Globus pallidus (tissue), 1 donor: ENCODE data around the gene DOCK3.
"Not testable (repeated sequence)": the region's sequence is repeated elsewhere in the genome, so short reads cannot be mapped to it uniquely, and the experiment has no call there.

ENCODE experiments used
- DNase-seq: peaks from one replicate; pipeline ENCODE4 v3.0.0-alpha.2; 2015; ENCODE audit warnings: low spot score

Gene DOCK3

GRCh38 chr3:51102396-51102795 lies 427.7 kb downstream of the DOCK3 start:
- DNase-seq, result no peak

DNA sequence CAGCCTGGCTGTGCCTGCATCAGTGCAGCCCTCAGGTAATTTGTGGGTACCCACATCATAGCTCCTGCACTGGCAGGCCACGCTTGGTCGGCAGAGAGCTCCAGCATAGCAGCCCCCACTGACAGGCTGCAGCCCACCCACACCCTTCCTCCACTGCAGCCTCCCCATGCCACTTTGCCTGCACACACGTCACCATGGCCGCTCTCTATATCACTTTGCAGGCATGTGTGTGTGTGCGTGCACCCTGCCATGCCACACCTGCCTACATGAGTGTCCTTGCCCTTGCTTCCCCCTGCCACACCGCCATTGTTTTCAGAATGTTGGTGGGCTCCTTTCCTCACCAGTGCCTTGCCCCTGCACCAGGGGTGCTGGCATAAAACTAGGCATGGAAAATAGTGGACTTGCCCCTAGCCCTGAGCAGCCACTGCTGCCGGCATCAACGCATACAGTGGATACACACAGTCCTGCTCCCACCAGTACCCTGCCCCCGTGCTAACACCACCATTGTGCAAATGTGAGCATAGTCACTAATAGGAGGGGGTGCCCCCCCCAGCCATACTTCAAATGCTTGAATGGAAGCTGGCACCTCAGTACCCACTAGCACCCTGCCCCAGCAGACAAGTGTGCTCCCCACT lies 431.6 kb downstream of the DOCK3 start:
- DNase-seq, result no peak

GRCh38 chr3:51110586-51110985 lies 435.9 kb downstream of the DOCK3 start:
- DNase-seq, result no peak

- no peak for DNase-seq
Measured at GRCh38 chr3:51122944-51123343, 448.2 kb downstream of the DOCK3 start.

DNA sequence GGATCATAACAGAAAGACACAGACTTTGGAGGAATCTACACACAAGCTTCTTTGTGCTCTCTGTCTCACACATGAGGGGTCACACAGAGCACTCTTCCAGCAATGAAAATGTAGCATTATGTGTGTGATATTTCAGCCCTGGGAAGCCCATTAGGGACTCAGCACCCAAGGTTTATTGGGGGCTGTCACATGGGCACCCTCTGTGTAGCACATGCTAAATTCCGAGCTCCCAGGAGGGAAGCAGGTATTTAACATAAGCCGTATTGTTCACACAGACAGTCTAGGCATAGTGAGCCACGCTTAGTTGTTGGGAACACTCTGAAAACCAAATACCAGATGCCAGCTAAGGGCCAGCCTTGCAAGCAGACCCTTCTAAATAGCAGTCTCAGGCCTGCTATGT lies 448.8 kb downstream of the DOCK3 start:
- no peak for DNase-seq

DNA sequence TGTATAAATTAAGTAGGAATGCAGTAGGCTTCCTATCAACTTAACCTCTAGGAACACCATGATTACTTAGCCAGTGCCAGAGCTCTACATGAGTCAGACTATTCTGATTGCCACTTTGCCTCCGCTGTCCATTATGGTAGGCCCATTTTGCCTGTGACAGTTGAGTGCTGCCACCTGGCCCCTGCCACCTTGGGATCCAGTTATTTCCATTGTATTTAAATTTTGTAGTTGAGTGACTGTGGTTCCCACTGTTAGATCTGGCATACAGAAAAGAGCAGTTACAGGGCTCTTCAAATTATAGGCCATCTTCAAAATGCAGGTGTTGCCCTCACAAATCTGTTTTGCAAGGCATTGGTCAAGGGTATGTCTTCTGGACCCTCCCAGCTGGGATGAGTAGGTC lies 456.9 kb downstream of the DOCK3 start:
- not testable (repeated sequence) for DNase-seq

DNA sequence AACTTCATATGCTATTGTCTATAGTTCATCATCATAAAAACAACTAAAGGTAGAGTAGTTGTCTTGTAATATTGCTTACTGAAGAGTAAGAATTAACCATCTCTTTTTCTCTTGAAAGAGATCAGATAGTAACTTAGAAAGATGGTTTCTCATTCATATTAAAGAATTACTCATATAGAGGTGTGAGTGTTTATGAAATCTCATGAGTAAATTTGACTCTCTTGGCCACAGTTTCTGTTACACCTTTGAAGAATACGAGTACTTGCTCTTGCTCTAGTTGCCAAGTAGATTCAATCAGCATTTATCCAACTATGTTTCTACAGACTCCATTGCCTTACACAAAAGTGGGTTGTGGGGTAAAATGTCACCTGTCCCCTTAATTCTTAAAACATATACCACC lies 463.0 kb downstream of the DOCK3 start:
- DNase-seq, result no peak

DNA sequence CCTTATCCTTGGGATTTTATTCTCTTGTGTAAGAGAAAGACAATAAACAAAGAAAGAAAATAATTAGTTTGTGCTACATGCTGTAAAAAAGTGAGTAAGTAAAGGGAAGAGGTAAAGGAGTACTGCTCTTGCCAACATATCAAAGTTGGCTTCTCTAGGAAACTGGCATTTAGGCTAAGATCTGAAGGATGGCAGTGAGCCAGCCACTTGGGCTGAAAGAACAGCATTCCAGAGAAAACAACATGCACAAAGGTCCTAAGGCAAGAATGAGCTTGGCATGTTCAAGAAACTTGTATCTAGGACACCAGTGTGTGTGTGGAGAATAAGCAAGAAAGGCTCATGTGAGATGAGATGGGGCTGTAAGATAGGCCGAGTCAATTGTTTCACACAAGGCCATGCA lies 464.9 kb downstream of the DOCK3 start:
- no peak for DNase-seq

DNA sequence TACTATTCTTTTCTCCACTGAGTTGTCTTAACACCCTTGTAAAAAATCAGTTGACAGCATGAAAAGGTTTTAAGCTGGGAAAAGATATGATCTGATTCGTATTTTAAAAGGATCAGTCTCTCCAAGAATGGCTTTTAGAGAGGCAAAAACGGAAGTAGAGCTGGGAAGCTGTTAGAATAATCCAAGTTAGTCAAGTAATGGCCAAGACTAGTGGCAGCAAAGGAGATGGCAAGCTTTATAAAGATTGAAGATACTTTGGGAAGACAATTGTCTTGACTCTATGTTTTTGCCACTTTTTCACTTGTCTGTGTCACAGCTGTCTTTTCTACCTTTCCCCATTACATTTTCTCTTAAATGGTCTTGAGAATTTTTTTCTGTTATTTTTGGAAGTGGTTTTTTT lies 466.8 kb downstream of the DOCK3 start:
- no peak for DNase-seq

DNA sequence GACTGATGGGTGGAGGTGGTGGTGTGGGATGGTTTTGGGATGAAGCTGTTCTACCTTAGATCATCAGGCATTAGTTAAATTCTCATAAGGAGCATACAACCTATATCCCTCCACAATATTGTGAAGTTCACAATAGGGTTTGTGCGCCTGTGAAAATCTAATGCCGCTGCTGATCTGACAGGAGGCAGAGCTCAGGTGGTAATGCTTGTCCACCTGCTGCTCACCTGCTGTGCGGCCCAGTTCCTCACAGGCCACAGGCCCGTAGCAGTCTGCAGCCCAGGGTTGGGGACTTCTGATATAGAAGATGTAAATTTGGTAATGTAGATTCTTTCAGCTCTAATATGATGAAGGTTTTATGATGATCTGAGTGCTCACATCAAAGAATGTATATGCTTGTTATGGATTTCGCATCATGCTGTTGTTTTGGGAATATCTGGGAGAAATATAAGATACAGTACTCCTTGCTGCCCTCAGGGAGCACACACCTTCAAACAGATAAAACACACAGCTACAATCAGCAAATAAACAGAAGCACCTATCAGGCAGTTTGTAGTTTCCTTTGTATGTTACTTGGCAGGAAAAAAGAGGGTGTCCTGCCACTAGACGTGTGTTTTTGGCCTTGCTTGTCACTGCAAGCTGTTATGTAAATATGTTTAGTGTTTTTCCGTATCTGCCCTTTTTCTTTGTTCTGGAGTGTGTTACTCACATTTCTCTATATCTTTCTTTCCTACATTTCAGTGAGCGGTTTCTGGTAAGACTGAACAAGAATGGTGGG lies 471.3 kb downstream of the DOCK3 start:
- DNase-seq, result no peak

DNA sequence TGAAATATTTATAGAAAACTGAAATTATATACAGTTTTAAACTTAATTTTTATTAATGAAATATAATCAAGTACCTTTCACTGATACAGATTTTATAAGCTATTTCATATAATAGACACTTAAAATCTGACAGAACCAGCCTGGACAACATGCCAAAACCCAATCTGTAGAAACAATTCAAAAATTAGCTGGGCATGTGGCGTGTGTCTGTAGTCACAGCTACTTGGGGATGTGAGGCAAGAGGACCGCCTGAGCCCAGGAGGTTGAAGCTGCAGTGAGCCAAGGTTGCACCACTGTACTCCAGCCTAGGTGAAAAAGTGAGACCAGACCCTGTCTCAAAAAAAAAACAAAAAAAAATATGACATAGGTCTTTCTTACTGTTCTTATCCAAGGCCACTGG lies 472.1 kb downstream of the DOCK3 start:
- DNase-seq, result no peak

DNA sequence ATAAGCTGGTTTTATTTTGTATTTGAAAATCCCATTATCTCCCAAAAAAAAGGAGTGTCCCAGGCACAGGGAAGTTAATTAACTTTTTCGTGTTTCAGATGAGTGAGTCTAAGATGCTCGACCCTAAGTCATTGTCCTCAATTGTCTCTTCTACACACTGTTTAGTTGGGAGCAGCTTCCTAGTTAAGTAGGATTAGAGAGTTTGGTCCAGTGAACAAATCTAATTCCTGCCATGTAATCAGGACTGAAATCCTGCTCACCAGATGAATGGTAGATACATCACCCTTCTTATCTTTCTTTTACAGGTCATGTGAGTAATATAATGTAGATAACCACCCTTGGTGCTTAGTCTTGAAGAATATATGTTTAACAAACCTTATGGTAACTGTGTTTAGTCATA lies 481.4 kb downstream of the DOCK3 start:
- DNase-seq, result no peak

DNA sequence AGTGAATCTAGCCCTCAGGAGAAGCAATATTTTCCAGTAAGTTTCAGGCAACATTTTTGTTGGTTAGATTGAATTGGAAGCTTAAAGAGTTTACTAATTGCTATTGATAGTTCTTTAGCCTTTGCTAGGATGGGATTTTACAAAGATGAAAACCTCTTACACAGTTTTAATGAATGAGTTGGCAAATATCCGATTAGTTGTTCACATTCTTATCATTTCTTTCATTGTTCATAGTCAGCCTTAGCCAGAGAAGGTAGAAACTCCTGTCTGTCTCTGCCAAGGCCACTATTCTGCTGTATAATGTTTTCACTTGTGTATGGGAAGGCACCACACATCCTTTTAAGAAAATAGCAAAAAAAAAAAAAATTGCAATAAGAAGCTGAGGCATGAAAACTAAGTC lies 488.3 kb downstream of the DOCK3 start:
- no peak for DNase-seq

GRCh38 chr3:51173518-51174271 lies 499.0 kb downstream of the DOCK3 start:
- DNase-seq, result no peak

- DNase-seq, result no peak
Measured at GRCh38 chr3:51176923-51177322, 502.2 kb downstream of the DOCK3 start.

GRCh38 chr3:51186446-51186845 lies 511.7 kb downstream of the DOCK3 start:
- DNase-seq, result not testable (repeated sequence)

DNA sequence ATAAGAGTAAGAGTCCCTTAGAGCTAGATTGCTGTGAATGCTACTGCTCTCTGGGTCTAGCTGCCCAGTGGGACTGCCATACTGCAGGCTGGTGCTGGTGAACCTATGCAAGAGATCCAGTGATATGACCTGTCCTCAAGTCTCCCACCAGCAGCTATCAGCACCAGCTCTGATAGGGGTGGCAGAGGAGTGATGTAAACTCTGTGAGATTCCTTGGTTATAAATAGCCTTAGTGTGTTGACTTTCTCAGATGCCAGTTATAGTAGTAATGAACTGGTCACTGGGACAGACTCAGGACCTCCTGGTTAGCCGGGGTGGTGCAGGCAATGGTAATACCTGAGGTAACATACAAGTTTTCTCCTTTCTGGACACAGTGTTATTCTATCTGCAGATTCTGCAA lies 515.5 kb downstream of the DOCK3 start:
- DNase-seq, result no peak

GRCh38 chr3:51190827-51191226 lies 516.1 kb downstream of the DOCK3 start:
- DNase-seq, result no peak

- DNase-seq, result no peak
Measured at GRCh38 chr3:51191768-51192167, 517.0 kb downstream of the DOCK3 start.

GRCh38 chr3:51198477-51198876 lies 523.8 kb downstream of the DOCK3 start:
- DNase-seq, result no peak

DNA sequence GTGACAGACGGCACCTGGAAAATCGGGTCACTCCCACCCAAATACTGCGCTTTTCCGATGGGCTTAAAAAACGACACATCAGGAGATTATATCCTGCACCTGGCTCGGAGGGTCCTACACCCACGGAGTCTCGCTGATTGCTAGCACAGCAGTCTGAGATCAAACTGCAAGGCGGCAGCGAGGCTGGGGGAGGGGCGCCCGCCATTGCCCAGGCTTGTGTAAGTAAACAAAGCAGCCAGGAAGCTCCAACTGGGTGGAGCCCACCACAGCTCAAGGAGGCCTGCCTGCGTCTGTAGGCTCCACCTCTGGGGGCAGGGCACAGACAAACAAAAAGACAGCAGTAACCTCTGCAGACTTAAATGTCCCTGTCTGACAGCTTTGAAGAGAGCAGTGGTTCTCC lies 524.6 kb downstream of the DOCK3 start:
- DNase-seq, result not testable (repeated sequence)

- no peak for DNase-seq
Measured at GRCh38 chr3:51216291-51216690, 541.6 kb downstream of the DOCK3 start.

DNA sequence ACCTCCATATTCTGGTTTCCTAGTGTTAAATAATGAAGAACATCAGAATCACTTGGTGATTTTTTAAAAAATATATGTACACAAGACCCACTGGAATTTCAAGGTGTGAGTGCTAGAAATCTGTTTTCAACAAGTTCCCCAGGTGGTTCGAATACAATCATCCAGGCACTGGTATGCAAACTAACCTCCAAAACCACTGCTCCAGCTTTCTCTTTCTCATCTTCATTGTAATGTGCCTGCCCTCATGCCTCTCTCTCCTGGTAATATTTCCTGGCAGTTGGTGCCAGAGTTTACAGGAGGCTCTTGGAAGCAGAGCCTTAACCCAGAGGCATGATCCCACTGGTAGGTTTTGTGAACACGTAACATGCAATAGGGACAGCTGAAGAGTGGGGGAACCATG lies 547.2 kb downstream of the DOCK3 start:
- no peak for DNase-seq
